HG03175 (cell line): ENCODE measurements around the gene C1QTNF6.
"Not testable (repeated sequence)": the region's sequence is repeated elsewhere in the genome, so short reads cannot be mapped to it uniquely, and the experiment has no call there.

Source experiments
- ATAC-seq: cut with Tn5 transposase; IDR thresholded peaks from one replicate; pipeline ENCODE4 v1.9.1; 2021; ENCODE audit warnings: mild to moderate bottlenecking, moderate library complexity; ENCODE audit not compliant: unreplicated experiment

The C1QTNF6 gene

GRCh38 chr22:37208401-37209139, 20.5 kb upstream of the C1QTNF6 start:
- no peak for ATAC-seq

- ATAC-seq: no peak
Measured at GRCh38 chr22:37207981-37208380, 19.9 kb upstream of the C1QTNF6 start.

GRCh38 chr22:37206841-37207821, 19.1 kb upstream of the C1QTNF6 start:
- ATAC-seq: no peak

- no peak for ATAC-seq
Measured at GRCh38 chr22:37206118-37206840, 18.2 kb upstream of the C1QTNF6 start.

- ATAC-seq: no peak
Measured at GRCh38 chr22:37205046-37205445, 17.0 kb upstream of the C1QTNF6 start.

GRCh38 chr22:37204045-37204655, 16.1 kb upstream of the C1QTNF6 start:
- ATAC-seq: no peak

- ATAC-seq: no peak
Measured at GRCh38 chr22:37203354-37204044, 15.5 kb upstream of the C1QTNF6 start.

- ATAC-seq: no peak
Measured at GRCh38 chr22:37202716-37203115, 14.7 kb upstream of the C1QTNF6 start.

GRCh38 chr22:37202001-37202555, 14.0 kb upstream of the C1QTNF6 start:
- no peak for ATAC-seq

GRCh38 chr22:37201443-37201820, 13.4 kb upstream of the C1QTNF6 start:
- ATAC-seq: not testable (repeated sequence)

GRCh38 chr22:37199760-37200108, 11.7 kb upstream of the C1QTNF6 start:
- peak; percentile 10 for ATAC-seq

- peak; percentile 94 for ATAC-seq
Measured at GRCh38 chr22:37199103-37199759, 11.2 kb upstream of the C1QTNF6 start.

GRCh38 chr22:37198258-37199102, 10.4 kb upstream of the C1QTNF6 start:
- ATAC-seq: no peak

GRCh38 chr22:37197451-37198257, 9.6 kb upstream of the C1QTNF6 start:
- ATAC-seq: no peak

GRCh38 chr22:37196539-37197450, 8.7 kb upstream of the C1QTNF6 start:
- ATAC-seq: no peak

GRCh38 chr22:37195921-37196320, 7.9 kb upstream of the C1QTNF6 start:
- no peak for ATAC-seq

GRCh38 chr22:37194750-37195149, 6.7 kb upstream of the C1QTNF6 start:
- no peak for ATAC-seq
